Immature natural killer cell (primary cell): ENCODE measurements around the gene CFAP73. TPM values are rescaled to one million over a fixed set of nuclear protein-coding genes. Genes with fewer than 3 reads are reported as not detected.

Source experiments
- DNase-seq, 3 donors: peaks; one replicate each; pipeline ENCODE4 v3.0.0; 2022; ENCODE audit warnings: mixed read lengths in 1 of 3
- H3K27ac Mint-ChIP-seq, 6 donors: one replicate each; pipeline ENCODE4 v1.8.0; 2020; ENCODE audit warnings: mixed read lengths in 6 of 6, mild to moderate bottlenecking in 5 of 6, inconsistent platforms in 4 of 6, moderate library complexity in 3 of 6
- H3K27me3 Mint-ChIP-seq, 3 donors: one replicate each; pipeline ENCODE4 v1.8.0; 2020 to 2021; ENCODE audit warnings: low read depth in 3 of 3, mild to moderate bottlenecking in 3 of 3, mixed read lengths in 3 of 3, moderate library complexity in 3 of 3, inconsistent platforms in 1 of 3
- H3K36me3 Mint-ChIP-seq, 3 donors: one replicate each; pipeline ENCODE4 v1.8.0; 2020; ENCODE audit warnings: mixed read lengths in 3 of 3, inconsistent platforms in 2 of 3, mild to moderate bottlenecking in 2 of 3
- H3K4me1 Mint-ChIP-seq, 2 donors: one replicate each; pipeline ENCODE4 v1.8.0; 2020; ENCODE audit warnings: inconsistent platforms in 2 of 2, mild to moderate bottlenecking in 2 of 2, mixed read lengths in 2 of 2, moderate library complexity in 1 of 2
- H3K4me3 Mint-ChIP-seq, 5 donors: one replicate each; pipeline ENCODE4 v1.8.0; 2020; ENCODE audit warnings: mild to moderate bottlenecking in 5 of 5, mixed read lengths in 5 of 5, inconsistent platforms in 3 of 5, moderate library complexity in 3 of 5
- H3K9me3 Mint-ChIP-seq, 6 donors: one replicate each; pipeline ENCODE4 v1.8.0; 2020; ENCODE audit warnings: mild to moderate bottlenecking in 6 of 6, mixed read lengths in 6 of 6, inconsistent platforms in 4 of 6, moderate library complexity in 3 of 6
- polyA plus RNA-seq, 3 donors: library from polyadenylated mRNA; unstranded; fragments of 300-500 nt; fragmentation: Illumina TruSeq; gene quantifications; one replicate each; pipeline ENCODE4 v1.2.3, GENCODE V29; 2021

CFAP73 gene
- polyA plus RNA-seq, 3 donors from 2014 or later = not detected

DNA sequence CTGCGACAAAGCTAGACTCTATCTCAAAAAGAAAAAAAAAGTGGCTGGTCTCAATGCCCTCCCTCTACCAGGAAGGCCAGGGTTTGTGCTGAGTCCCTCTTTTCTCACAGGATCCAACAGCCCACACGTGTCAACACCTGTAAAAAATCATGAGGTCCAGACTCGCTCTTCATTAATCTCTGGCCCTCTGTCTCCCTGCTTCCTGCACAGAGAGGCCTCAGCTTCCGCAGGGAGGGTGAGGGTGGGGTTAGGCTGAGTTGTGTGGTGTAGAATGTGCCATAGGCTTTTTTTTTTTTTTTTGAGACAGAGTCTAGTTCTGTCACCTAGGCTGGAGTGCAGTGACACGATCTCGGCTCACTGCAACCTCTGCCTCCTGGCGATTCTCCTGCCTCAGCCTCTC, 6.1 kb downstream of the CFAP73 start:
- H3K4me3 Mint-ChIP-seq = peak overlapping the region in 1 of 5 donors; percentile 43
- H3K9me3 Mint-ChIP-seq = no peaks in the 10 kb centered on the region
- H3K27me3 Mint-ChIP-seq = peaks cover 8 to 13% (median 11%) of the 10 kb centered on the region in 3 donors
- DNase-seq = no peak
- H3K36me3 Mint-ChIP-seq = peaks cover 9 to 35% (median 12%) of the 10 kb centered on the region in 3 donors
- H3K4me1 Mint-ChIP-seq = peaks cover 21 to 34% of the 10 kb centered on the region in 2 donors
- no peak overlapping the region for H3K27ac Mint-ChIP-seq

DNA sequence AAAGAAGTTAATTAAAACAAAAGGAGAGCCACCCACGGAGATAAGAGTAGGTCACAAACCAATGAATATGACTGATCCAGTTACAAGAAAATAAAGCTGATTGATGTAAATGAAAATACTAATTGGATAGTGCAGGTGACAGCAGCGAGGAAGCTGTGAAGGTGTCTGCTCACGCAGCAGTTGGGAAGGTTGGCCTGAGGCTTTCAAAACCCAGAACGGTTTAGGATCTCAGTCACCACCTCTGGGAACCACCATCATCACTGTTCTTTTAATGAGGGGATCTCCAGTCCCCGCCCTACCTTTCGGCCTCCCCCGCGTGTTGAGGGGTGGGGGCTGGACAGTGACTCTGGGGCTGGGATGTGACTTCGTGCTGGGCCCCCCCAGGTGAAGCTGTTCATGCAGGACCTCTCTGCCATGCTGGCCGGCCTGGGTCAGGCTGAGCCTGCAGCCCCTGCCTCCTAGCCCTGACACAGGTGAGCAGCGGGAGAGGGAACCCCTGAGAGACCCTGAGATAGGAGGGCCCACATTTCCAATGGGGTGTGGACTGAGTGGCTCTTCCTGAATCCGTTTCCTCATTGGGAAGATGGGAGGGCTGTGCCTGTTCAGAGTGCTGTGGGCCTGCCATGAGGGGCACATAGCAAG, 7.8 kb downstream of the CFAP73 start:
- peak overlapping the region in 2 of 6 donors; percentile 4 to 19 for H3K27ac Mint-ChIP-seq
- DNase-seq = no peak
- no peaks in the 10 kb centered on the region for H3K9me3 Mint-ChIP-seq
- H3K4me1 Mint-ChIP-seq = peaks cover 16 to 28% of the 10 kb centered on the region in 2 donors
- H3K27me3 Mint-ChIP-seq = peaks cover 6 to 9% (median 8%) of the 10 kb centered on the region in 3 donors
- H3K4me3 Mint-ChIP-seq = no peak overlapping the region
- peaks cover 9 to 43% (median 13%) of the 10 kb centered on the region in 3 donors for H3K36me3 Mint-ChIP-seq

DNA sequence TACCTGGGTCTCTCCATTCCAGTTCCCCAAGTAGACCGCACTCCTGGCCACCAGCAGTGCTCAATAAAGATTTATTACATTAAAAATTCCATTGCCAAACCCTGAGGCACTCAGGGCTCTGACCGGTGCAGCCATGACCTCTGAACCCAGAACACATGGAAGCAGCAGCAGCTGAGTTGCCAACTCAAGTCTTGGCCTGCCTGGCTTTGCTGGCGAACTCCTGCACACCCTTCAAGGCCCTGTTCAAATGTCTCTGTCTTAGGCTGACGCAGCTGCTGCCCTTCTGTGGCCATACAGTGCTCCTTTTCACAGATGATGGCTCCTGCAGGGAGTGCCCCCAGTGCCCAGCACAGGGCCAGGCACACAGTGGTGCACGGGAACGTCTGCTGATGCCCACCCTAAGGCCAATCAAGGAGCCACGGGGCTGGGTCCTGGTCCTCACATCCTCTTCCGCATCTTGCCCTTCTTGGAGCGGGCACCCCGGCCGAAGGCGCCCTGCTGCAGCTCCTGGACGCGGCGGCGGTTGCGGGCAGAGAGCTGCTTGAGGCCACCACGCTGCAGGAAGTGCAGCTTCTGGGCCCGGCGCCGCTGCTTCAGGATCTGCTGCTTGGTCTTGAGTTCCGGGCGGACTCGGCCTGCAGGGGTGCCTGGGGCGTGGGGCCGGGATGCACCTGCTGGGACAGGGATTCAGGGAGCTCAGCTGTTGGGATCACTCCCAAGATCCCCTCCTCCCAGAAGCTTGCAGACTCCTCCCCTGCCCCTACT, 9.1 kb downstream of the CFAP73 start:
- DNase-seq = no peak
- peaks cover 7 to 20% of the 10 kb centered on the region in 2 donors for H3K4me1 Mint-ChIP-seq
- H3K27ac Mint-ChIP-seq = no peak overlapping the region
- peaks cover 4 to 8% (median 7%) of the 10 kb centered on the region in 3 donors for H3K27me3 Mint-ChIP-seq
- no peak overlapping the region for H3K4me3 Mint-ChIP-seq
- H3K9me3 Mint-ChIP-seq = no peaks in the 10 kb centered on the region
- H3K36me3 Mint-ChIP-seq = peaks cover 9 to 46% (median 13%) of the 10 kb centered on the region in 3 donors

DNA sequence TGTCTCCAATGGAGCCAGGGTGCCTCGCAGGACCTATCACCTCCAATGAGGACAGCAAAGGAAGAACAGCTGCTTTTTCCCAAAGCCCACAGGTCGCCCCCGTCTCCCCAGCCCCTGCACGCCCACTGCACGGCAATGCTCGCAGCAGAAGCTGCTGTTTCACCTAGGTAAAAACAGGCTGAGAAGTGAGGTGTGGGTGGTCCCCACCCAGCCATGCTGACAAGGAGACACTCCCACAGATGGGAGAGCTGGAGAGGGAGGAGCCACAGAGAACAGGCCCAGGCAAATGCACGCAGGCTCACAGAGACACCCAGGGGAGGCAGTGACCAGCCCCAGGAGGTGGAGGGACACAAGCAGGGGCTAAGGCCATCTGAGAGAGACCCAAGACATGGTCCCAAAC, 10.4 kb downstream of the CFAP73 start:
- Mint-ChIP-seq H3K27me3 (peaks cover 4 to 8% (median 7%) of the 10 kb centered on the region in 3 donors), H3K4me3 (no peak overlapping the region), H3K9me3 (no peaks in the 10 kb centered on the region), H3K27ac (peak overlapping the region in 1 of 6 donors; percentile 24), H3K4me1 (peaks cover 3 to 14% of the 10 kb centered on the region in 2 donors), H3K36me3 (peaks cover 9 to 49% (median 14%) of the 10 kb centered on the region in 3 donors)
- no peak for DNase-seq

DNA sequence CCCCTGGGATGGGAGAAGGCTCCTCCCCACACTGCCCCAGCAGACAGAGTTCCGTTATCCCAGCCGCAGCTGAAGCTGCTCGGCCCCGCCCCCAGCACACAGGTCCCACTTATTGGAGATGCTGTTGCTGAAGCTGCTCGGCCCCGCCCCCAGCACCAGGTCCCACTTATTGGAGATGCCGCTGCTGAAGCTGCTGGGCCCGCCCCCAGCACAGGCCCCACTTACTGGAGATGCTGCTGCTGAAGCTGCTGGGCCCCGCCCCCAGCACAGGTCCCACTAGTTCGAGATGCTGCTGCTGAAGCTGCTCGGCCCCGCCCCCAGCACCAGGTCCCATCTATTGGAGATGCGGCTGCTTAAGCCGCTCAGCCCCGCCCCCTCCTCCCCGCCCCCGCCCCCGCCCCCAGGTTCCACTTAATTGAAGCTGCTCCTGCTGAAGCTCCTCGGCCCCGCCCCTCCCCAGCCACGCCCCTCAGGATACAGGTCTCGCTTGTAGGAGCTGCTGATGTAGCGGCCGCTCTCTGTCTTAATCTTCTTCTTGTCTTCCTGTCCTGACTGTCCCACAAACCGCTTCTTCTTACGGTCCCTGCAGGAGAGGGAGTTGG, 12.0 kb downstream of the CFAP73 start:
- Mint-ChIP-seq H3K4me1 (peaks cover 0 to 7% of the 10 kb centered on the region in 2 donors), H3K36me3 (peaks cover 9 to 58% (median 16%) of the 10 kb centered on the region in 3 donors)
- DNase-seq = no peak

DNA sequence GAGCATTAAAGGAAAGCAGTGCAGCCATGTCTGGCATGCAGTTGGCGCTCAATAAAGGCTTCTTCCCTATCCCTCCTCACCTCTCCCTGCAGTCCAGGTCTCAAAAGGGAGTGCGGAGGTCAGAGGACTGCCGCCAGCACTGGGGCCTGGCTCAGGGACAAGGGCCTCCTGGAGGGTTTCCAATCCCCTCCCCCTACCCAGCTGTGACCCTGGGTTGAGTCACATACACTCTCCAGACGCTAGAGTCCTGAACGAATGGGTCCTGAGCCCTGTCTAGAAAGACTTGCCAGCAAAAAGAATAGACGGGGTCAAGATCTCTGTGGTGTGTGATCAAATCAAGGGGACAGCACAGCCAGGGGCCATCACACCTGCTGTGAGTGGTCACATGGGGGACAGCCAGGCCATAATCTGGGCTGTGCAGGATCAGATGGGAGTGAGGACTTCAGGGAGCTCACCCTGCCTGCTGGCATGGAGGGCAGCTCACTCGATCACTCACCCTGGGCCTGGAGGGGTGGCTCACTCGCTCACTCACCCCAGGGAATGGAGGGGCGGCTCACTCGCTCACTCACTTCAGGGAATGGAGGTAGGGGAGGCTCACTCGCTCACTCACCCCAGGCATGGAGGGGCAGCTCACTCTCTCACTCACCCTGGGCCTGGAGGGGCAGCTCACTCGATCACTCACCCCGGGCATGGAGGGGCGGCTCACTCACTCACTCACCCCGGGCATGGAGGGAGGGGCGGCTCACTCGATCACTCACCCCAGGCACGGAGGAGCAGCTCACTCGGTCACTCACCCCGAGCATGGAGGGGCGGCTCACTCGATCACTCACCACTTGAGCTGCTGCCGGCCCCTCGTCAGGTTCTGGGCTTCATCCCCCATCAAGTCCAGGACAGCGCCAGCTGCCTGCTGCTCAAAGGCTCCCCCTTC, 12.8 kb downstream of the CFAP73 start:
- H3K4me3 Mint-ChIP-seq = no peak overlapping the region
- no peak overlapping the region for H3K27ac Mint-ChIP-seq
- no peaks in the 10 kb centered on the region for H3K9me3 Mint-ChIP-seq
- H3K4me1 Mint-ChIP-seq = no peaks in the 10 kb centered on the region
- DNase-seq = no peak
- peaks cover 0 to 4% (median 4%) of the 10 kb centered on the region in 3 donors for H3K27me3 Mint-ChIP-seq
- H3K36me3 Mint-ChIP-seq = peaks cover 4 to 53% (median 9%) of the 10 kb centered on the region in 3 donors

More for the DNA sequence above, 12.0 kb downstream of the CFAP73 start:
- Mint-ChIP-seq H3K27me3 (peaks cover 0 to 4% (median 4%) of the 10 kb centered on the region in 3 donors), H3K9me3 (no peaks in the 10 kb centered on the region), H3K4me3 (no peak overlapping the region), H3K27ac (peak overlapping the region in 1 of 6 donors; percentile 35)

DNA sequence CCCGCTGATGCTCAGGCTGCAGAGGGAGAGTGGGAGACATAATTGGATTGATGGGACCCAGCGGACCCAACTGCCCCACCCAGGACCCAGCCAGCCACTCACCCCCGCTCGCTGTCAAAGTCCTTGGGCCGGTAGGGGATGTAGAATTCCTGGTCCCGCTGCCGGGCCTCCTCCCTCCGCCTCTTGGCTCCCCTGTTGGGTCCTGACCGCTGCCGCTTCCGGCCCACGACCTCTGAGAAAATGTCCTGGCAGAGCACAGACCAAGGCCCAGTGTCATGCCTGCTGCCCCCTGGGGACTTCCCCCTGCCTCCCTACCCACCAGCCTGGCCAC, 13.5 kb downstream of the CFAP73 start:
- Mint-ChIP-seq H3K9me3 (no peaks in the 10 kb centered on the region), H3K4me3 (no peak overlapping the region), H3K27me3 (peaks cover 0 to 4% (median 4%) of the 10 kb centered on the region in 3 donors)

DNA sequence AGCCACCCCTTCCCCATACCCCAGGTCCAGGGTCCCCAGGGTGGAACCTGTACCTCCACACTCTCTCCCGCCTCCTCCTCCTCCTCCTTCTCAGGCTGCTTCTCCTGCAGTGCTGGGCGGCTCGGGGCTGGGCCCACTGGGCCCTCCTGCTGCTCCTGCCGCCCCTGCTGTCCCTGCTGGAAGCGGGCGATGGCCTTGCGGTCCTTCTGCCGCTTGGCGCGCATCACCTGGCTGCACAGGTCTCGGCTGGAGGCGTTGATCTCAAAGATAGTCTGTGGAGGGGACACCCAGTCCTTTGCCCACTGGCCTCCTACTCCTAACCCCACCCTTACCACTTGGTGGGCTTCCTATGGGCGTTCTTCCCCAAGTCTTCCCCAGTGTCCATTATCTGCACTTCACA, 14.5 kb downstream of the CFAP73 start:
- H3K4me3 Mint-ChIP-seq = no peak overlapping the region
- H3K4me1 Mint-ChIP-seq = no peaks in the 10 kb centered on the region
- H3K36me3 Mint-ChIP-seq = peaks cover 7 to 42% (median 9%) of the 10 kb centered on the region in 3 donors
- H3K27me3 Mint-ChIP-seq = peaks cover 0 to 4% (median 4%) of the 10 kb centered on the region in 3 donors
- no peaks in the 10 kb centered on the region for H3K9me3 Mint-ChIP-seq
- DNase-seq = no peak
- no peak overlapping the region for H3K27ac Mint-ChIP-seq

More for the DNA sequence above, 13.5 kb downstream of the CFAP73 start:
- Mint-ChIP-seq H3K27ac (no peak overlapping the region), H3K36me3 (peaks cover 4 to 46% (median 9%) of the 10 kb centered on the region in 3 donors), H3K4me1 (no peaks in the 10 kb centered on the region)
- DNase-seq = no peak

DNA sequence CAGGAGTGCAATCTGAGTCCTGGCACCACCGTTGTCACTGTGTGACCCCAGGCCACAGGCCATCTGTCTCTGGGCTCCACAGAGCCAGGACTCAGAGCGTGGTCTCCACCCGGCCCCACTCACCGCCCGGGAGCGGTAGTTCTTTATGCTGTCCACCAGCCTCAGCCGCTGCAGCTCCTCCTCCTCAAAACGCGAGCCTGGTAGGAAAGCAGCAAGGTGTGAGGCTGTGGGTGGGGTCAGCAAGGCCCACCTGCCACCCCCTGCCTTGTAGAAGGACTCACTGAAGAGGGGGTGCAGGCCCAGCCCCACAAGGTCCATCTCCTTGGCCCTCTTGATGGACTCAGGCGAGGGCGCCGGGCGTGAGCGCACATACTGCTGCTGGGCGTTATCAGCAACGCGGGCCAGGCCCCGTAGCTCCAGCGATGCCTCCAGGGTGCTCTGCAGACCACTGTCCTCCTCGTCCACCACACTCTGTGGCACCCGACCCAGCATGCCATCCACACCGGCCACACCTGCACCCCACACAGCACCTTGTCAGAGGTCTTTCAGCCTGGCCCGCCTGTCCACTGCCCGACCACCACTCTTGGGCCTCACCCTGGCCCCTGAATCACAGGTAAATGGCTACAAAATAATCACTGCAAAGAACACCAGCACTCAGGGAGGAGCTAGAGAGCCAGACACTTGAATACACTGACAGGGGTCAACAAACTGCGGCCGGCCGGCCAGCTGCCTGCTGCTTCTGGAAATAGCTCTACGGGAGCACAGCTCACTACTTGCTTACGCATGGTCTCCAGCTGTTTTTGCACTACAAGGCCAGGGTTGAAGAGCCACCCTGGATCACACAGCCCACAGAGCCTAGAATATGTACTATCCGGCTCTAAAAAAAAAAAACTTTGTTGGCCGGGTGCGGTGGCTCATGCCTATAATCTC, 16.3 kb downstream of the CFAP73 start:
- H3K9me3 Mint-ChIP-seq = no peaks in the 10 kb centered on the region
- peaks cover 8 to 34% (median 12%) of the 10 kb centered on the region in 3 donors for H3K36me3 Mint-ChIP-seq
- peak overlapping the region in 1 of 6 donors; percentile 60 for H3K27ac Mint-ChIP-seq
- H3K27me3 Mint-ChIP-seq = peaks cover 0 to 4% (median under 1%) of the 10 kb centered on the region in 3 donors
- DNase-seq = no peak
- peaks cover 0 to 2% of the 10 kb centered on the region in 2 donors for H3K4me1 Mint-ChIP-seq
- H3K4me3 Mint-ChIP-seq = no peak overlapping the region

DNA sequence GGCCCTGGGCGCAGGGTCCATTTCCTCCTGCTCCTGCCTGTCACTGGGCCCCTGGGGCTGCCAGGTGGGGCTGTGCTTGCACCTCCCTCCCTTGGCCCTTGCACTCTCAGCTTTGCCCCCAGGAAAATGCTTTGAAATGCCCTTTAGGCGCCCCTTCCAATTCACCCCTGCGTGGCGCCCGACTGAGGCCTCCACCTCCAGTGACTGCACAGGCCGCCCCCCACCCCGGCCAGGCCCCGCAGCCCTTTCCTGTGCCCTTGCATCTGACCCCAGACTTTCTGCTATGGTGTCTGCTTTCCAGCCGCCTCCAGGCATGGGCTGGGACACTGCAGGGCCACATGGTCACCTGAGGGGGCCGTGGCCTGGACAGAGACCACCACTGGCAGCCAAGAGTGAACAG, 18.3 kb downstream of the CFAP73 start:
- Mint-ChIP-seq H3K27ac (no peak overlapping the region), H3K4me1 (peaks cover 0 to 5% of the 10 kb centered on the region in 2 donors), H3K27me3 (peaks cover 0 to 2% (median 0%) of the 10 kb centered on the region in 3 donors), H3K36me3 (peaks cover 22 to 43% (median 26%) of the 10 kb centered on the region in 3 donors), H3K9me3 (peaks cover 0 to 2% (median 0%) of the 10 kb centered on the region in 6 donors), H3K4me3 (no peak overlapping the region)
- DNase-seq = no peak

DNA sequence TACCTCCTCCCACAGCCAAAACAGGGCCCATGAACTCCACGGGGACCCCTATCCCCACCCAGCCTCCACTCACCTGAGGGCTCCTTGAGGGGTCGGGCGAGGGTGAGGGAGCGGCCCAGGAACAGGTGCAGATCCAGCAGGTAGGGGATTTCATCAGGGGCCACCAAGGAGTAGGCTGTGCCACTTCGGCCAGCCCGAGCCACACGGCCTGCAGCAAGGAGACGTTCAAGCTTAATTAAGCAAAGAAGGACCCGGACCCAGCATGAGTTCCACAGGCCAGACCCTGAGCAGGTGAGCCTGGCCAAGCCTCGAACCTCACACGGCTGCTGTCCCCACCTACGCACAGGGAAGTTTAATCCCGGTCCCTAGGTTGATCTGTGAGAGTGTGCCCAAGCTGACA, 20.2 kb downstream of the CFAP73 start:
- H3K4me3 Mint-ChIP-seq = no peak overlapping the region
- no peak overlapping the region for H3K27ac Mint-ChIP-seq
- H3K36me3 Mint-ChIP-seq = peaks cover 26 to 48% (median 26%) of the 10 kb centered on the region in 3 donors
- DNase-seq = no peak
- peaks cover 0 to 2% (median 0%) of the 10 kb centered on the region in 6 donors for H3K9me3 Mint-ChIP-seq
- H3K27me3 Mint-ChIP-seq = peaks cover 0 to 2% (median 0%) of the 10 kb centered on the region in 3 donors
- peaks cover 2 to 5% of the 10 kb centered on the region in 2 donors for H3K4me1 Mint-ChIP-seq

DNA sequence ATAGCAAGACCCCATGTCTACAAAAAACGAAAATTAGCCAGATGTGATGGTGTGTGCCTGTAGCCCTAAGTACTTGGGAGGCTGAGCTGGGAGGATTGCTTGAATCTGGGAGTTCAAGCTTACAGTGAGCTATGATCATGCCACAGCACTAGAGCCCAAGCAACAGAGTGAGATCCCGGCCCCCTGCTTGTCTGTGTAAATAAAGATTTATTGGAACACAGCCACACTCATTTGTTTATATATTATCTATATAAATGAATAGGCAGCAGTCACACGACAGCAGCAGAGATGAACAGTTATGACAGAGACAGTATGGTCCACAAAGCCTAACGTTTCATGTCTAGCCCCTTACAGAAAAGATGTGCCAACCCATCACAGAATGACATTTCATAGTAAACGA, 20.9 kb downstream of the CFAP73 start:
- Mint-ChIP-seq H3K27ac (no peak overlapping the region), H3K36me3 (peaks cover 22 to 47% (median 26%) of the 10 kb centered on the region in 3 donors), H3K4me1 (peaks cover 2 to 5% of the 10 kb centered on the region in 2 donors), H3K27me3 (no peaks in the 10 kb centered on the region), H3K4me3 (no peak overlapping the region), H3K9me3 (peaks cover 0 to 2% (median 0%) of the 10 kb centered on the region in 6 donors)
- no peak for DNase-seq
